Activated CD4-positive, alpha-beta T cell treated with anti-CD3 and anti-CD28 coated beads, Interleukin-2, amount 50 U/mL, for 16 hours (primary cell): ENCODE results near the gene STX1B.

Source experiments
- DNase-seq: peaks from one replicate; pipeline ENCODE4 v3.0.0-alpha.2; 2020

Gene STX1B

DNA sequence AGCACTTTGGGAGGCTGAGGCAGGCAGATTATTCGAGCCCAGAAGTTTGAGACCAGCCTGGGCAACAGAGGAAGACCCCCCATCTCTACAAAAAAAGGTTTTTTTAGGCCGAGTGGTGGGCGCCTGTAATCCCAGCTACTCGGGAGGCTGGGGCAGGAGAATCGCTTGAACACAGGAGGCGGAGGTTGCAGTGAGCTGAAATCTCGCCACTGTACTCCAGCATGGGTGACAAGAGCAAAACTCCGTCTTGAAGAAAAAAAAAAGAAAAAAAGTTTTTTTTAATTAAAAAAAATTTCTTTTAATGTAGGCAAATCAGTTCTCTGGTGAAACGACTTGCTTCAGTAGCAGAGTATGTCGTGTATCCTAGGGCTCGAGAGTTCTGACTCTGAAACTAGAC is 14.5 kb downstream of the STX1B start:
- DNase-seq, result no peak

DNA sequence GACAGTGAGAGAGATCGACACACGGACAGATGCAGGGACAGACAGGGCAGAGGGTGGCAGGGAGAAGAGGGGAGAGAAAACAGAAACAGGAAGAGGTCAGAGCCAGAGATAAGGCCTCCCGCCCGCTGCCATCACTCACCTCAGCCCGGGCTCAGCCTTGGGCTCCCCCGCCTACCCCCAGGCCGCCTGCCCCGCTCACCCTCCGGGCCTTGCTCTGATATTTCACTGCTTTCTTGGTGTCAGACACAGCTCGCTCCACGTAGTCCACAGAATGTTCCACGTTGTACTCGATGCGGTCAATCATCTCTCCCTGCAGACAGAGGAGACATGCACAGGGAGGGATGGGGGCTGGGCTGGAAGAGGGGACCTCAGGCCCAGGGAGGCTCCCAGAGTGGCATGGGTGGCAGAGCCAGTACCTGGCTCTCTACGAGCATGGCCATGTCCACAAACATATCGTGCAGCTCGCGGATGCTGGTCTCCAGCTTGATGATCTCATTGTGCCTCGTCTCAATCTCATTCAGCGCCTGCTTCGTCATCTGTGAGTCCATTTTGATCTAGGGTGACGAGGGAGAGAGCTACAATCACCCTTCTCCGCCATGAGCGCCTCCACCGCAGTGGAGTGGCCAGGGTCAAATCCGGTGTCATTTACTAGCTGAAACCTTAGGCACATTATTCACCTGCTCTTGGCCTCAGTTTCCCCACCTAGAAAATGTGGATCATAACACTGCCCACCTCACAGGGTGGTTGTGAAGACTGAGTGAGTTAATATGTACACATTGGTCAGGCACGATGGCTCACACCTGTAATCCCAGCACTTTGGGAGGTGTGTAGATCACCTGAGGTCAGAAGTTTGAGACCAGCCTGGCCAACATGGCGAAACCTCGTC is 17.3 kb downstream of the STX1B start:
- no peak for DNase-seq

DNA sequence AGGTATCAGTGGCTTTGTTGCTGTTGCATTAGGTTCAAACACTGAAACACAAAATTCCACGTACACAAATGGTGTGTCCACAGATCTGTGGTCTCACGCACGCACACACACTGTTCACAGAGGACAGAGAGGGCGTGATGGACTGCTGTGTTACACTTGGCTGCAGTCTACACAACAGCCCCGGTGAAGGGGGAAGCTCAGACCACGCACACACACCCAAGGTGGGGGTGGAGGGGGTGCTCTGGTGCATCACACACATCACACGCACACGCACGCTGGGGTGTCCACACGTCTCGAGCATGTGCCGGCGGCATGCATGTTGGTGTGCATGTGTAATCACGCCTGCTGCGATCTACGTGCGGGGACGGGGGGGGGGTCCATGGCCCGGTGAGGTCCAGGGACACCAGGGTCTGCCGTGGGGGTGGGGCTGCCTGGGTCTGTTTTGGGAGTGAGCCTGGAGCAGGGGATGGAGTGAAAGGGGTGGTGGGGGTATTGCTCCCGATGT is 18.1 kb downstream of the STX1B start:
- DNase-seq, result no peak

DNA sequence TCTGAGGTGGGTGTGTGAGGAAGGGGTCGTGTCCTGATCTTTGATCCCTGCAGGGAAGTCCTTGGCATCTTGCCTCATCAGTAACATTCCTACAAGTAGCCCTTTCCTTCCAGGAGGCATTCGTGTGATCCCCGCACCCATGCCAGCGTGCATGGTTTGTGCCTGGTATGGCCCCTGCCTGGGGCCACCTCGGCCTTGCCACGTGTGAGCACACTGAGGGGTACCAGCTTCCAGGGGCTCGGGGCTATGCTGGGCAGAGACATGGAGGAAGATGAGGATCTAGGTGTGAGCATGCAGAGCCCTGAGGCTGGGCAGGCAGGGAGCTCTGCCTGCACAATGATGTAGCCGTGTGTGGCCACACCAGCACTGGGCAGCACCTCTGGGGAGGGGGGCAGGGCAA is 19.4 kb downstream of the STX1B start:
- no peak for DNase-seq

DNA sequence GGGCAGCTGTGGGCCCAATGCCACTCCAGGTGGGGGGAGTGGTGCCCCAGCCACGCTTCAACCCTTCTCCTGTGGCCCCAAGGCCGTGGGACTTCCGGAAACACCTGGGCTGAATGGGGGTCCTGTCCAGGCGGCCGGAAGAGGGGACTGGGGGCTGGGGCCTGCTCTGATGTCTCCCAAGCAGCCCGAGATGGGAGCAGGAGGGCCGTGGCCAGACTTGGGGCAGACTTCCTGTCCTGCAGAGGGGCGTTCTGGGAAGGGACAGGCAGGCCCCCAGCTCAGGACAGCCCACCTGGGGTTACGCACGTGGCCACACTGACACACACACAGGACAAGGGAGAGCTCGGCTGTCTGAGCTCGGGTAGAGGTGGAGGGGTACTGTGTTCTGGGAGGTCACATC is 20.3 kb downstream of the STX1B start:
- no peak for DNase-seq

DNA sequence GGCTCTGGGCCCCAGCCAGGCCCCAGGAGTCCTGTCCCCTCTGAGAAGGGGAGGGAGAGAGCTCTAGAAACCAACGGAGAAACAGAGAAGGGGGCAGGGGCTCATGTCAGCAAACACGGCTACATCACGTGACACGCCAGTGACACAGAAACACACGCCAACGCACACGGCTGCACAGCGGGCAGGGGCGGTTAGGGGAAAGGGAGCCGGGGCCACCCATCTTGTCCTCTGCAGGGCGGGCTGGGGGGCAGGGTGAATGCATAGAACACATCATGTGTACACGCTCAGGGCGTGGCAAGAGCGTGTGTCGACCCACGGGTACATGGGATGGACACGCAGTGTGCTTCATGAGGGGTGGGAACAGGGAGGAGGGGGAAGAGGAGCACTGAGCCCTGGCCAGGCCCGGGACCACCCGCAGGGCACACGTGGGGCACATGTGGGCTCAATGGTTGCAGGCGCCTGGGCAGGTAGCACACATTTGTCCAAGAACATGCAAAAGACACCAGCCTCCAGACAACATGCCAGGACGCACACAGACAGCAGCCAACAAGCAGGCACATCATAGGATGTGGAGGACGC is 20.9 kb downstream of the STX1B start:
- no peak for DNase-seq

DNA sequence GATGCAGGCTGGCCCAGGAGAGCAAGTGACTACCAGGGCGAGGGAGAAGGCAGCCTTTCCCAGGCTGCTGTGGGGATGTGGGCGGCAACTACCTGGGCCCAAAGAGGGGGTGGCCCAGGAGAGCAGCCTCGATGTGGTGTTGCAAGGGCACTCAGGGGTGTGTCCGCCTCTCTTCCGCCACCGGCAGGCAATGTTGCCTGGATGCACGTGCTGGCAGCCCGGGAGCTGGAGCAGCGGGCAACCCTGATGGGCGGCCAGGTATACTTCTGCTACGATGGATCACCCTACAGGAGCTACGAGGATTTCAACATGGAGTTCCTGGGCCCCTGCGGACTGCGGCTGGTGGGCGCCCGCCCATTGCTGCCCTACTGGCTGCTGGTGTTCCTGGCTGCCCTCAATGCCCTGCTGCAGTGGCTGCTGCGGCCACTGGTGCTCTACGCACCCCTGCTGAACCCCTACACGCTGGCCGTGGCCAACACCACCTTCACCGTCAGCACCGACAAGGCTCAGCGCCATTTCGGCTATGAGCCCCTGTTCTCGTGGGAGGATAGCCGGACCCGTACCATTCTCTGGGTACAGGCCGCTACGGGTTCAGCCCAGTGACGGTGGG is 22.8 kb downstream of the STX1B start:
- DNase-seq, result no peak

DNA sequence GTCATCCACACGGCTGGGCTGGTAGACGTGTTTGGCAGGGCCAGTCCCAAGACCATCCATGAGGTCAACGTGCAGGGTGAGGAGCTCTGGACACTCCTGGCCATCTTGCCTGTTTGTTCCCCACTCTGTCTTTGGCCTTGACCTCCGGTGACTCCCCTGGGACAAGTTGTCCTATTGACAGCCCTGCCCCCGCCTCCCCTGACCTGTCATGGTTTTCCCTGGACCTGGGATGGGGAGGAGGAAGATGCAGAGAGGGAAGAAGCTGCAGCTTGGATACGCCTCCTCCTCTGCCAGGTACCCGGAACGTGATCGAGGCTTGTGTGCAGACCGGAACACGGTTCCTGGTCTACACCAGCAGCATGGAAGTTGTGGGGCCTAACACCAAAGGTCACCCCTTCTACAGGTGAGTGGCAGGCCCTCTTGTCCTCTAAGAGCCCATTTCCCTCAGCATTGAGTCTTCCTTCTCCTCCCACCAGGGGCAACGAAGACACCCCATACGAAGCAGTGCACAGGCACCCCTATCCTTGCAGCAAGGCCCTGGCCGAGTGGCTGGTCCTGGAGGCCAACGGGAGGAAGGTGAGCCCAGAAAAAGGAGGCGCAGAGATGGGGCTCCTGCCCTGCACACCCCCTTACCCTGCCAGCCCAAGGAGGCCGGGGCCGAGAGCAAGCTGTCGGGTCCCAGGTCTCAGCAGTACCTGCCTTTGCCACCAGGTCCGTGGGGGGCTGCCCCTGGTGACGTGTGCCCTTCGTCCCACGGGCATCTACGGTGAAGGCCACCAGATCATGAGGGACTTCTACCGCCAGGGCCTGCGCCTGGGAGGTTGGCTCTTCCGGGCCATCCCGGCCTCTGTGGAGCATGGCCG is 24.1 kb downstream of the STX1B start:
- no peak for DNase-seq

DNA sequence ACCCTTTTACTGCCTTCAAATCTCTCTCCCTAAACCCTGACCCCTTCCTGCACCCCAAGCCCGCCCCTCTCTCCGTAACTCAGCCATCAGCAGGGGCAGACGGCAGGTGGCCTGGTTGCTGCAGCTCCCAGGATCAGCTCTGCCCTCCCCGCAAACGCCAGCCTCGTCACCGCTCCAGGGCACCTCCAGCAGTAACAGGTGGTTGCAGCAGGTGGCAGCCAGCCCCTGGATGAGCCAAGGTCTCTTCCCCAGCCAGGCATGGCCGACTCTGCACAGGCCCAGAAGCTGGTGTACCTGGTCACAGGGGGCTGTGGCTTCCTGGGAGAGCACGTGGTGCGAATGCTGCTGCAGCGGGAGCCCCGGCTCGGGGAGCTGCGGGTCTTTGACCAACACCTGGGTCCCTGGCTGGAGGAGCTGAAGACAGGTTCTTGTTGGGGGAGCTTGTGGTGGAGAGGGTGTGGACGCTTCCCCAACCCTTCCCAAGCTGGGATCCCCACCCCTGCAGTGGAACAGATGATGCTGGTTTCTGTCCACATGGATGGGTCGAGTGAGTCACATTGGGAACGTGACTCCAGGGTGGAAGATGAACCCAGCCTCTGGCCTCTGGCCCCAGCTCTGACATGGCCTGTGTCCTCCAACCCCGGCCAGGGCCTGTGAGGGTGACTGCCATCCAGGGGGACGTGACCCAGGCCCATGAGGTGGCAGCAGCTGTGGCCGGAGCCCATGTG is 24.9 kb downstream of the STX1B start:
- DNase-seq, result no peak

DNA sequence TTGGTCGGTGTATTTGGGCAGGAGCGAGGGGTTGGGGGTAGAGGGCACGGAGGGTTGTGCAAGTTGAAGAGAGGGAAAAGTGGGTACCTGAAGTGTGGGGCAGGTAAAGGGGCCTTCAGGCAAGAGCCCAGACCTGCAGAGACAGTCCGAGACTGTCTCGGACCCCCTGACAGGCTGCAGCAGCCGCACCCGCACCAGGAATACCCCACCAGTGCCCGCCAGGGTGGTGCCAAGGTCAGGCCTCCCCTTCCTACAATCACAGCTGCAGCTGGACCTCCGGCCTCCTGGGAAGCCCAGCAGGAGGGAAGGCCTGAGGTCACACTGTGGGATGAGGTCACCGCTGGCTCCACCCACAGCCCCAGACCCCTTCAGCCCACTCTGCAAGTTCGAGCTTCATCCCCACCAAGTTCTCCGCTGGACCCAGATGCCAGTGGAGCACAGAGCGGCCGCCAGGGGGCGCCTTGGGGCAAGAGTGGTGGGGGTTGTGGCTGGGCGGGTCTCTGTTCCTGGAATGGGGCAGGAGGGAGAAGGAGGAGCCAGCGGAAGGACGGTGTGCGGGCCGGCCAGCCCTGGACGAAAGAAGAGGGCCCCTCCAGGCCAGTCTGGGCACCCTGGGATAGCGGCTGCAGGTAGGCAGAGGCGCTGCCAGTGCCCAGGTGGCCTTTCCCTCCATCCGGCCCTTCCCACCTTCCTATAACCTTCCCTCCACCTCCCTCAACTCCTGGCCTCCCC is 25.6 kb downstream of the STX1B start, which contains the start of gene HSD3B7:
Gene HSD3B7 (plus strand): TSS at position 539 of the 732 bp plus-strand sequence. CDS start 452 bp downstream, outside the sequence.
- DNase-seq, result peak; percentile 85

DNA sequence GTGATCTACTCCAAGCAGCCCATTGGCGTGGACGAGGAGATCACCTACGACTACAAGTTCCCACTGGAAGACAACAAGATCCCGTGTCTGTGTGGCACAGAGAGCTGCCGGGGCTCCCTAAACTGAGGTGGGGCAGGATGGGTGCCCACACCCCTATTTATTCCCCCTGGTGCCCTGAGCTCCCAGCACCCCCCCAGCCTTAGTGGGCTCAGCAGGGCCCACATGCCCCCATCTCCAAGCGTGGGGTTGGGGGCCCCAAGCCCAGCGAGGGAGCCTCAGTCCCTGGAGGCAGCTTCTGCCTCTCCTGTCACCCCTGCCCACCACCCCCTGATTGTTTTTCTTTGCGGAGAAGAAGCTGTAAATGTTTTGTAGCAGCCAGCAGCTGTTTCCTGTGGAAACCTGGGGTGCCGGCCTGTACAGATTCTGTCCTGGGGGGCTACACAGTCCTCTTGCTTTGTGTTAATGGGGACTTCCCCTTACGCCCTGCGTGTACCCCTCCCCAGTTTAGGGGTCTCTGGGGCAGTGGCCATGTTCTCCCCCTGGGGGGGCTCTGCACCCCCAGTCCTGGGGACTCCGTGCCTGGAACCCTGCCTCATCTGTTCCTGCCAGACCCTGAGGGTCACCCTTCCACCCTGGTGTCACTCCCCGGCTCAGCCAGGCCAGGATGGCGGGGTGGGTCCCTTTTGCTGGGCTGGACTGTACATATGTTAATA is 26.4 kb downstream of the STX1B start:
- no peak for DNase-seq

DNA sequence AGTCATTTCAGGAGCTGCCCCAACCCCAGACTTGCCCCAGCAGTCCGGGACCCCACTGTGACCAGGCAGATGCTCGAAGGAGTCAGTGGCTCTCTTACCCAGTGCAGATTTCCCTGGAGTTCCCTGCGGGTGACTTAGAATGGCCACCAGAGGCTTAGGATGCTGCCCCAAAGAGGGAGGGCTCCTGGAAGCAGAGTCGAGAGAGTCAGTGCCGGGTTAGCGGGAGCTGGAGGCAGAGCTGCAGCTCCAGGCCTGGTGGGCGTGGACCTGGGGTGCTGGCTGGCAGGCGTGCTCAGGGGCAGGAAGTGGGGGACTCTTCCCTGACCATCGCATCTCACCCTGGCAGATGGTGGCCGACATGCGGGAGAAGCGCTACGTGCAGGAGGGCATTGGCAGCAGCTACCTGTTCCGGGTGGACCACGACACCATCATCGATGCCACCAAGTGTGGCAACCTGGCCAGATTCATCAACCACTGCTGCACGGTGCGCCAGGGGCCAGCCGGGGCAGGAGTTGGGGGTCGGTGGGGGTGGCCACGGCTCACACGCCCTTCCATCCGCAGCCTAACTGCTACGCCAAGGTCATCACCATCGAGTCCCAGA is 27.0 kb downstream of the STX1B start:
- DNase-seq, result no peak

DNA sequence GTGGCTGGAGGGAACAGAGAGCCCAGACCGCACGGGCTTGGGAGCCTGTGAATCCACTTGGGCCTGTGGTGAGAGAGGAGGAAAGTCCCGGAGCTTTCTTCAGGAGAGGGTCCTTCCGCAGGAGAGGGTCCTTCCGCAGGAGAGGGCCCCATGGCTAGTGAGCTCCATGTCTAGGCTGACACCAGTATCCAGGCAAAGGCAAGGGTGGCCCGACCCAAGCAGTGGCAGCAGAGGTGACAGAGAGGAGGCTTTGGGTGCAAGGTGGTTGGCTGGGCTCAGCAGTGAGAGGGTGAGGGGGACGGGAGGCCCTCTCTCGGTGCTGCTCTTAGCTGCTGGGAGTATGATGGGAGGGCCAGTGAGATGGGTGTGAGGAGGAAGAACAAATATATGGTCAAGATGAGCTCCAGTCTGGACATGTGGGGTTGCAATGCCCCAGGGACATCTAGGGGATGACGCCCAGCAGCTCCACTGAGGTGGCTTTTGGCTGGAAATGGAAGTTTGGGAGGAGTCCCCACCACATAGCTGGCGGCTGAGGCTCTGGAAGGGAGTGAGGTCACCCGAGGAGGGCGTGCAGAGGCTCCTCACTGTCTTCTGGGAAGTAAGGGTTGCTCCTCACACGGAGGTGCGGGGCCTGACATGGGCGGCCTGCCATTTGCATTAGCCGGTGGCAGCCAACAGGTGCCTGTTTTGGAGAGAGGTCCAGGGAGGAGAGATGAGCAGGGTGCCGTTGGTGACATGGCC is 27.7 kb downstream of the STX1B start:
- DNase-seq, result no peak

DNA sequence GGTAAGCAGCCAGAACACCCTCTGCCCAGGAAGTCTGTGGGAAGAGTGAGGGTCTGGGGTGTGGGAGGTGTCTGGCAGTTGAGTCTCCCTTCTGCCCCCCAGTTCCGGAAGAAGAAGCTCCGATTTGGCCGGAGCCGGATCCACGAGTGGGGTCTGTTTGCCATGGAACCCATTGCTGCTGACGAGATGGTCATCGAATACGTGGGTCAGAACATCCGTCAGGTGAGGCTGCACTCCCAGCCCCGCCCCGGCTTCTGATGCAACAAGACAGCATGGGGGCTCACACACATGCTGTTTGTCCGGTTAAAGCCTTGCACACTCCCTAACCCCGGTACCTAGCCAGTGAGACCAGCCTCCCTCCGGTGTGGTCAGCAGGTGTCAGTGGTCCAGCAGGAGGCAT is 29.5 kb downstream of the STX1B start:
- no peak for DNase-seq

DNA sequence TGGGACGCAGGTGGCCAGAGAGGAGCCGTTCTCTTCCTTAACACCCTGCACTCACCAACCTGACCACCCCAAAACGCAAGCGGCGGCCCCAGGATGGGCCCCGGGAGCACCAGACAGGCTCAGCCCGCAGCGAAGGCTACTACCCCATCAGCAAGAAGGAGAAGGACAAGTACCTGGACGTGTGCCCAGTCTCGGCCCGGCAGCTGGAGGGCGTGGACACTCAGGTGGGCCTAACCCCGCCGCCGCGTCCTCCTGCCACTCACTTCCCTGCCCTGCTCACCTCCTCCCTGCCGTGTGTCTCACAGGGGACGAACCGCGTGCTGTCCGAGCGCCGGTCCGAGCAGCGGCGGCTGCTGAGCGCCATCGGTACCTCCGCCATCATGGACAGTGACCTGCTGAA is 30.0 kb downstream of the STX1B start:
- no peak for DNase-seq

DNA sequence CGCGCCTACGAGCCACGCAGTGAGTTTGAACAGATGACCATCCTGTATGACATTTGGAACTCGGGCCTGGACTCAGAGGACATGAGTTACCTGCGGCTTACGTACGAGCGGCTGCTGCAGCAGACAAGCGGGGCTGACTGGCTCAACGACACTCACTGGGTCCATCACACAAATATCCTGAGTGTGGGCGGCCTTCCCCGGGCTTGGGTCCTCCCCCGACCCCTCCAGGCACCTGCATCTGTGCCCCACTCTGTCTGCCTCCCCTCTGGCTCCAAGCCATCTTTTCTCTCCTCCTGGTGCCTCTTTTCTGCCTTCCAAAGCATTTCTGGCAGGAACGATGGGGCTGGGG is 30.4 kb downstream of the STX1B start:
- DNase-seq, result no peak

DNA sequence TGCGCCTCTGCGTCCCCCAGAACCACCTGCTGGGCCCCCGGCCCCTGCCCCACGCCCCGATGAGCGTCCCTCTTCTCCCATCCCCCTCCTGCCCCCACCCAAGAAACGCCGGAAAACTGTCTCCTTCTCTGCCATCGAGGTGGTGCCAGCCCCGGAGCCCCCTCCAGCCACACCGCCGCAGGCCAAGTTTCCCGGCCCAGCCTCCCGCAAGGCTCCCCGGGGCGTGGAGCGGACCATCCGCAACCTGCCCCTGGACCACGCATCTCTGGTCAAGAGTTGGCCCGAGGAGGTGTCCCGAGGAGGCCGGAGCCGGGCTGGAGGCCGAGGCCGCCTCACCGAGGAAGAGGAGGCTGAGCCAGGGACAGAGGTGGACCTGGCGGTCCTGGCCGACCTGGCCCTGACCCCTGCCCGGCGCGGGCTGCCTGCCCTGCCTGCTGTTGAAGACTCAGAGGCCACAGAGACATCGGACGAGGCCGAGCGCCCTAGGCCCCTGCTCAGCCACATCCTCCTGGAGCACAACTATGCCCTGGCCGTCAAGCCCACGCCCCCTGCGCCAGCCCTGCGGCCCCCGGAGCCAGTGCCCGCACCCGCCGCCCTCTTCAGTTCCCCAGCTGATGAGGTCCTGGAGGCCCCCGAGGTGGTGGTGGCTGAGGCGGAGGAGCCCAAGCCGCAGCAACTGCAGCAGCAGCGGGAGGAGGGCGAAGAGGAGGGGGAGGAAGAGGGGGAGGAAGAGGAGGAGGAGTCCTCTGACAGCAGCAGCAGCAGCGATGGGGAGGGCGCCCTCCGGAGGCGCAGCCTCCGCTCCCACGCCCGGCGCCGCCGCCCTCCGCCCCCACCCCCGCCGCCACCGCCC is 31.0 kb downstream of the STX1B start:
- DNase-seq, result no peak

DNA sequence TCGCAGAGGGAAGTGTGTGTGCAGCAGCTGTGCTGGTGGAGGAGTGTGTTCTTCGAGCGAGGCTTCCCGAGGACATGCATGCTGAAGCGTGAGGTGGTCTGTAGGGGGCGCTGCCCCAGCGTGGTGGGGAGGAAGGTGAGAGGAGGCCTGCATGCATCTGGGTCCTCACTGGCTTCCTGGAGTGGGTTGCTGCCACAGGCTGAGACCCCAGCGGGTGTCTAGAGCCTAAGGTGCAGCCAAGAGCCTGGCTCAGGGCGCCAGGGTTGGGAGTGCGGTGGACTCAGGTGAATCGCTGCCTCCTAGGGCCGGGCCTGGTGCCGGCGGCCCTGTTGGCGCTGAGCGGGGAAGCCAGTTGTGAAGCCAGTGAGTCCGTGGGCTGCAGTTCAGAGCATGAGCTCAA is 32.9 kb downstream of the STX1B start:
- peak; percentile 21 for DNase-seq

DNA sequence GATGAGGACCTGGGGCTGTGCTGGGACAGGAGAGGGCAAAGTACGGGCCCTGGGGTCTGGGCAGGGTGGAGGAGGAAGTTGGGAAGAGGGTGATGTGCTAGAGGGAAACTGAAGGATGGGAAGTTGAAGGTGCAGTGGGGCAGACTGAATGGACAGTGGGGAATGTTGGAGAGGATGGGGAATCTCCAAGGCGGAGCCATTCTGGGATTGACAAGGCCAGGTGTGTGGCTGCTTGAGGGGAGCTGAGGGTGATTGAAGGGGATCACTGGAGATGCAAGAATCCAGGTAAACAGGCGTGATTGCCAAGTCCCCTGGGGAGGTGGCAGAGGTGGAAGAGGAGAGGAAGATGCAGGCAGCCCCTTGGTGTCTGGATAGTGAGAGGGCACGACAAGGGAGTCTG is 34.0 kb downstream of the STX1B start:
- DNase-seq, result no peak
